RCC 7860 (cell line): ENCODE measurements around the gene CGB8.
"Not testable (repeated sequence)": the region's sequence is repeated elsewhere in the genome, so short reads cannot be mapped to it uniquely, and the experiment has no call there.

Experiments
- DNase-seq: peaks from one replicate; pipeline ENCODE4 v3.0.0-alpha.2; 2015; ENCODE audit warnings: low spot score
- FAIRE-seq: peaks from 2 replicates; lab custom pipeline; 2012; peaks lifted over from hg19 to GRCh38; lab: Jason Lieb, UNC

CGB8 gene

GRCh38 chr19:49049011-49049410 lies at the start of gene CGB8:
CGB8 (minus strand) TSS chr19:49049111; CDS start chr19:49048739, 372 bp downstream.
- not testable (repeated sequence) for FAIRE-seq

GRCh38 chr19:49097453-49098288 lies 48.8 kb upstream of the CGB8 start:
- DNase-seq (peak; percentile 51), FAIRE-seq (no peak)

More at GRCh38 chr19:49049011-49049410, at the start of gene CGB8:
- DNase-seq, result not testable (repeated sequence)

GRCh38 chr19:49094505-49095482 lies 45.9 kb upstream of the CGB8 start:
- FAIRE-seq (no peak), DNase-seq (no peak)

- DNase-seq, result no peak
- FAIRE-seq, result no peak
Measured at GRCh38 chr19:49092686-49093085, 43.8 kb upstream of the CGB8 start.

GRCh38 chr19:49091391-49092038 lies 42.6 kb upstream of the CGB8 start:
- no peak for DNase-seq
- FAIRE-seq, result no peak

- FAIRE-seq (no peak), DNase-seq (no peak)
Measured at GRCh38 chr19:49086296-49086695, 37.4 kb upstream of the CGB8 start.

- DNase-seq (no peak), FAIRE-seq (no peak)
Measured at GRCh38 chr19:49085868-49086232, 36.9 kb upstream of the CGB8 start.

- FAIRE-seq (peak; percentile 65), DNase-seq (peak; percentile 96)
Measured at GRCh38 chr19:49085020-49085867, 36.3 kb upstream of the CGB8 start, which contains the start of gene SNRNP70. SNRNP70 (plus strand) TSS chr19:49085451; CDS start chr19:49086415, 964 bp downstream.

- no peak for FAIRE-seq
- no peak for DNase-seq
Measured at GRCh38 chr19:49084206-49085019, 35.5 kb upstream of the CGB8 start.

- no peak for DNase-seq
Measured at GRCh38 chr19:49081273-49081672, 32.4 kb upstream of the CGB8 start.

GRCh38 chr19:49080392-49080791 lies 31.5 kb upstream of the CGB8 start:
- FAIRE-seq, result no peak
- DNase-seq, result no peak

More at GRCh38 chr19:49081273-49081672, 32.4 kb upstream of the CGB8 start:
- no peak for FAIRE-seq

GRCh38 chr19:49074869-49075268 lies 26.0 kb upstream of the CGB8 start:
- DNase-seq, result peak; percentile 23
- not testable (repeated sequence) for FAIRE-seq

GRCh38 chr19:49073514-49074378 lies 24.8 kb upstream of the CGB8 start:
- no peak for FAIRE-seq
- DNase-seq, result peak; percentile 21

GRCh38 chr19:49071860-49072547 lies 23.1 kb upstream of the CGB8 start:
- FAIRE-seq, result no peak

GRCh38 chr19:49070416-49070815 lies 21.5 kb upstream of the CGB8 start:
- no peak for DNase-seq
- FAIRE-seq, result no peak

More at GRCh38 chr19:49071860-49072547, 23.1 kb upstream of the CGB8 start:
- DNase-seq, result no peak

- FAIRE-seq (no peak), DNase-seq (no peak)
Measured at GRCh38 chr19:49069026-49069425, 20.1 kb upstream of the CGB8 start.

- DNase-seq (no peak), FAIRE-seq (no peak)
Measured at GRCh38 chr19:49067554-49067953, 18.6 kb upstream of the CGB8 start.
